SKM-1 (cell line): ENCODE results near the gene SMIM15.

Experiments used
- DNase-seq: peaks from one replicate; lab custom pipeline; 2025; ENCODE audit not compliant: unreplicated experiment; lab: John Stamatoyannopoulos, UW

Gene SMIM15

GRCh38 chr5:61160497-61160896 lies 1.8 kb downstream of the SMIM15 start:
- no peak for DNase-seq

DNA sequence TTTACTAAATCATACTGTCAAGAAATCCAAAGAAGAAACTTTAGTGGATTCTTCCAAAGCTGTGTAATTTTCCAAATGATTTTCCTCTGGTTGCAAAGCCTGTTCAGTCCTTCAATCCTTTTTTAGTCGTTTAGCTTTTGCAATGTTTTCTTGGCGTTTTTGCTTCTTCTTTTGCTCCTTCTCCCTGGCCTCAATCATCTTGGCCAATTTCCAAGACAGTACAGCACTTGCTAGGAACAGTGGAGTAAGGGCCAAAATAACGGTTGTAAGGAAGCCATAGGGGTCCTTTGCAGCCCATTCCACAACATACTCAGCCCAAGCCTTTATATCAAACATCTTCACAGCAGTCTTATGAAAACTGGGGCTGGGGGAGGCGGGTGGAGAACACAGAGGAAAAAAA lies 2.4 kb downstream of the SMIM15 start:
- no peak for DNase-seq

DNA sequence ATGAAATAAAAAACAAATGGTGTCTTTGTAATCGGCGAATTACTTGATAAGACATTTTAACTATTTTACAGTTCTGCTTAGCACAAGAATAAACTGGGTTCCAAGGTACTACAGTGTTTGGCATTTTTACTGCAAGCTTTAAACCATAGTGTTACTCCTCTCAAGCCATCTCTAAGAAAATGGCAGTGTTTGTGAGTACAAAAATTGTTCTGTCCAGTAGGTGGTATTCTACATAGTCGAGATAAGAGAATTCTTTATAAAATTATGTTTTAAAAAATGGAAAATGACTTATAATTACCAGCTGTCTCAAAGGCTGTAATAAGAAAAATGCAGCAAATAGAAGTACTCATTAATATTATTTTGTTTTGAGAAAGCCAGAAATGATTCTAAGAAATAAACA lies 3.2 kb downstream of the SMIM15 start:
- no peak for DNase-seq

- no peak for DNase-seq
Measured at GRCh38 chr5:61151893-61152292, 10.4 kb downstream of the SMIM15 start.

DNA sequence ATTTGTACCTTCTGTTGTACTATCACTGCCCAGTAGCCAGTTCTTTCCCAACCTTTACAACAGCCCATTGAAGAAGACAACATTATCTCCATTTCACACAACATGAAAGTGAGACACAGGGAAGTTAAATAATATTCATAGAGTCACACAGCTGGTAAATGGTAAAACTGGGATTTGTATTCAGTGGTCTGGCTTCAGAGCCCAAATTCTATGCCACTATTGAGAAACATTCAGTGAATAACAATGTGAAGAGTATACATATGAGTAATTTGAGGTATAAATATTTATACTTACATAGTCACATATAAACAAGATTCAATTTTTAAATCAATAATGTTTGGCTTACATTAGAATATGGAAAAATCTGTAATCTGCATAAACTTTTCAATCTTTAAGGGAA lies 13.8 kb downstream of the SMIM15 start:
- DNase-seq, result no peak

DNA sequence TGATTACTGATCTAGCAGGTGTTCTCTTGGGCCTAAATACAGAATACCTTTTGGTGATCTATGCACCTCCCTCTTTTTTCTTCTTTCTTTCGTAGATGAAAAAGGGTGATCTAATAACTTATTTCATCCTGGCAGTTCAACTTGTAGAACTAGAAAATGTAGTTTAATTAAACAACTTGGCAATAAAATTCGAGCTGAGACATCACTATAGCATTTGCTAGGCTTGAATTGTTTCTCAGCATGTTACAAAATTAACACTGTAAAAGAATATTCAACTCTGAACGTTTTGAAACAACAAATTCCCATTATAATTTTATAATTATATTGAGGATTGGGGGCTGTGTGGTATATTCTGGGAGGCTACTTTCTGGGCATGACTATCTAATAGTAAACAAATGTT lies 19.5 kb downstream of the SMIM15 start:
- no peak for DNase-seq

- no peak for DNase-seq
Measured at GRCh38 chr5:61142391-61142790, 19.9 kb downstream of the SMIM15 start.

DNA sequence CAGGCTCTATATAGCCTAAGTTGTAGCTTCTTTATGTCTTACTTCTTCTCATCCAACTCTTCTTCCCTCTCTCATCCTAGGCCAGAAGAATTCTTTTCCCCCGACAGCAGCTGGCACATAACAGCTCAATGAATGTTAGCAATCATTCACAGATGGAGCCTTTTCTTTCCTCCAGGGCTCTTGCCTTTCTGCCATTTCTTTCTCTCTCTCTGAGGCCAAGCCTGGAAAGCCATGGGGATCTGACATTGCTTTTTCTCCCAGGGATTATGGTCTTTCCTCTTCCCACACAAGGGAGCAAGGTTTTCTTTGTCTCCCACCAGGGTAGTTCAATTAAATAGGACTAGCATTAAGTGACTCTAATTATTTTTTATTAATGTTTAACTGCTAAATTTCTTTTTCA lies 20.5 kb downstream of the SMIM15 start:
- no peak for DNase-seq

- DNase-seq, result no peak
Measured at GRCh38 chr5:61139931-61140330, 22.3 kb downstream of the SMIM15 start.

GRCh38 chr5:61139094-61139873 lies 23.0 kb downstream of the SMIM15 start:
- no peak for DNase-seq

DNA sequence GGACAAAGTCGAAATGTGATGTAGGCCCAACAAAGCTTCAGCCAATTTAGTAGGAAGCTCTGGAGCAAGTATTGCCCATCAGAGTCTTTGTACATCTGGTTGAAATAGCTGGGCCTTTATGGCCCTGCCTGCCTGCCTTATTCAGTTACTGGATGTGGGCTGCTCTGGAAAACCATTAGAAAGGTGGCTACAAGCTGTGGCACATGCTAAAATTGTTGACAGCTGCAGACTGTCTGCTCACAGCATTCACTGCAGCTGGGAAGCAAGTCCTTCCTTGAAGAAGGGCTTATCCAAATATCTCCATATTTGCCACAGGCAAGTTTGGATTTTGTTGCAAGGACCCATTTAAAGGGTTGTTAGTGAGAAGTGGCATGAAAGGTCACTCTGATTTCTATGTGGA lies 24.4 kb downstream of the SMIM15 start:
- no peak for DNase-seq

GRCh38 chr5:61132559-61132958 lies 29.7 kb downstream of the SMIM15 start:
- DNase-seq, result no peak

DNA sequence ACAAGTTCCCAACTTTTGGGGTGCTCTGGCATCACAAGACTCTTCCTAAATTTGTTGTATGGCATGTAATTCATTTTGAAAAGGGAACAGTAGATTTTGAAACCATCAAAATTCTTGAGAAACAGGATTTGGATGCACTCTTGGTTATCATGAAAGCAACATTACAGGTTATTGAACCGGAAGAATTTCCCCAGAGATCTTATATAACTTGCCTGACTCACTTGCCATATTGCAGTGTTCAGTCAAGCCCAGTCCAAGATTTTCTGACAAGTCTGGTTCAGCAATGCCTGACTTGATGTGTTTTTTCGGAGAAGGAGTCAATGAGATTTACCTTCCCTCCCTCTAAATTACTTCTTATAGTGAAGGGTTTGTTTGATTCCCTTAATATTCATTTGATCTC lies 32.0 kb downstream of the SMIM15 start:
- DNase-seq, result no peak

DNA sequence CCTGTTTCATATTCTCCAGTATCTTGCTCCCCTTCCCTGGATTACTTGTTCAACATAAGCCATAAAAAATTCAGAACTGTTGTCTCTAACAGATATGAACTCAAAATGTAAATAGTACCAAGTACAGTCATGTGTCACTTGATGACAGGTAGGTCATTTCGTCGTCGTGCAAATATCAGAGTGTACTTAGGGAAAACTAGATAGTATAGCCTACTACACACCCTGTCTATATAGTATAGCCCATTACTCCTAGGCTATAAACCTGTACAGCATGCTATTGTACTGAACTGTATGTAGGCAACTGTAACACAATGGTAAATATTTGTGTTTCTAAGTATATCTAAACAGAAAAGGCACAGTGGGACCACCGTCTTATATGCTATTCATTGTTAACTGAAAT lies 39.1 kb downstream of the SMIM15 start:
- no peak for DNase-seq

GRCh38 chr5:61120534-61120933 lies 41.7 kb downstream of the SMIM15 start:
- DNase-seq, result no peak

DNA sequence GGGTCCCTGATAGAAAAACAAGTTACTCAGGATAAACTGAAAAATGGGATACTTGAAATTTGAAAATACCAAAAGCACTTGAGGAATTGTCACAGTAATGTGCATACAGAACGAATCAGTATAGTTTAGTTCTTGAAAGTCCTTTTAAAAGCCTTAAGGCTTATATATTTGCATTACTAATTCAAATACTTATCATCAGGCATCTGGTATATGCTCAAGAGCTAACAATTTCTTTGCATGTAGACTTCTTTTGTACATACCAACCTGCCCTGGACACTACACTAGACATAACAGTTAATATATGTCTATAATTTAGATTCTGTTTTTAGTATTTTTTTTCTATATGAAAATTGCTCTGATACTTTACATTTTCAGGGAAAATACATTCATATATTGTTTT lies 43.2 kb downstream of the SMIM15 start:
- no peak for DNase-seq

GRCh38 chr5:61115968-61116367 lies 46.3 kb downstream of the SMIM15 start:
- DNase-seq, result no peak

DNA sequence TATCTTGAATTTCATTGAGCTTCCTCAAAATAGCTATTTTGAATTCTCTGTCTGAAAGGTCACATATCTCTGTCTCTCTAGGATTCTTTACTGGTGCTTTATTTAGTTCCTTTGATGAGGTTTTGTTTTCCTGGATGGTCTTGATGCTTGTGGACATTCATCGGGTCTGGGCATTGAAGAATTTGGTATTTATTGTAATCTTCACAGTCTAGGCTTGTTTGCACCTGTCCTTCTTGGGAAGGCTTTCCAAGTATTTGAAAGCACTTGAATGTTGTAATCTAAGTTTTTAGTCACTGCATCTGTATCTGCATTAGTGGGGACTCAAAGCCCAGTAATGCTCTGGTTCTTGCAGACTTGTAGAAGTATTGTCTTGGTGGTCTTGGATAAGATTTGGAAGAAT lies 47.8 kb downstream of the SMIM15 start:
- no peak for DNase-seq
